CD4-positive, alpha-beta memory T cell (primary cell): Measurements from ENCODE around the gene JARID2. TPM values are rescaled to one million over a fixed set of nuclear protein-coding genes. Genes with fewer than 3 reads are reported as not detected.

Experiments used
- CTCF ChIA-PET: fragments of 350-600 bp; sonication (Branson Sonifier 250); formaldehyde crosslinking; loops from one replicate; lab custom pipeline; 2021; ENCODE audit warnings: inconsistent platforms; ENCODE audit not compliant: partially characterized antibody; lab: Charles Lee
- POLR2A ChIA-PET: fragments of 350-600 bp; sonication (Branson Sonifier 250); formaldehyde crosslinking; loops from one replicate; lab custom pipeline; 2021; ENCODE audit not compliant: partially characterized antibody; lab: Charles Lee
- DNase-seq, 5 donors: peaks; one replicate each; pipeline versions ENCODE4 v3.0.0 to v3.0.0-alpha.2; 2020 to 2022; ENCODE audit warnings: mixed read lengths in 1 of 5
- H3K27ac ChIP-seq: one replicate; pipeline ENCODE4 v1.7.0; 2013; ENCODE audit warnings: low read depth, low read length
- H3K27me3 ChIP-seq: 2 replicates; pipeline ENCODE4 v1.7.0; 2013; ENCODE audit warnings: mild to moderate bottlenecking, low read length, moderate library complexity; ENCODE audit not compliant: insufficient read depth
- H3K36me3 ChIP-seq: 2 replicates; pipeline ENCODE4 v1.7.0; 2013; ENCODE audit warnings: mild to moderate bottlenecking, low read length, moderate library complexity; ENCODE audit not compliant: insufficient read depth
- H3K4me1 ChIP-seq: 2 replicates; pipeline ENCODE4 v1.7.0; 2013; ENCODE audit warnings: mild to moderate bottlenecking, low read length, moderate library complexity; ENCODE audit not compliant: insufficient read depth
- H3K4me3 ChIP-seq, 2 donors: one replicate each; pipeline ENCODE4 v1.7.0; 2013; ENCODE audit warnings: low read length in 2 of 2, mild to moderate bottlenecking in 1 of 2
- H3K9me3 ChIP-seq, 2 donors: one replicate each; pipeline ENCODE4 v1.7.0; 2013; ENCODE audit warnings: low read length in 2 of 2, control low read depth in 1 of 2; ENCODE audit not compliant: control insufficient read depth in 1 of 2
- H3K27ac Mint-ChIP-seq, 7 donors: one replicate each; pipeline ENCODE4 v1.8.0; 2020 to 2021; ENCODE audit warnings: mixed read lengths in 7 of 7, mild to moderate bottlenecking in 6 of 7, inconsistent platforms in 3 of 7, moderate library complexity in 3 of 7
- H3K27me3 Mint-ChIP-seq, 2 donors: one replicate each; pipeline ENCODE4 v1.8.0; 2020 to 2021; ENCODE audit warnings: mixed read lengths in 2 of 2
- H3K36me3 Mint-ChIP-seq, 2 donors: one replicate each; pipeline ENCODE4 v1.8.0; 2020 to 2021; ENCODE audit warnings: mixed read lengths in 2 of 2, inconsistent platforms in 1 of 2, mild to moderate bottlenecking in 1 of 2
- H3K4me1 Mint-ChIP-seq, 4 donors: one replicate each; pipeline ENCODE4 v1.8.0; 2020 to 2021; ENCODE audit warnings: mixed read lengths in 4 of 4, mild to moderate bottlenecking in 1 of 4
- H3K4me3 Mint-ChIP-seq, 8 donors: one replicate each; pipeline ENCODE4 v1.8.0; 2020 to 2021; ENCODE audit warnings: mixed read lengths in 8 of 8, mild to moderate bottlenecking in 7 of 8, moderate library complexity in 6 of 8, inconsistent platforms in 3 of 8
- H3K9me3 Mint-ChIP-seq, 8 donors: one replicate each; pipeline ENCODE4 v1.8.0; 2020 to 2021; ENCODE audit warnings: mixed read lengths in 8 of 8, mild to moderate bottlenecking in 5 of 8, inconsistent platforms in 3 of 8, moderate library complexity in 1 of 8
- intact Hi-C: fragments of 100-400 bp; cut with micrococcal nuclease; formaldehyde crosslinking; loops from one replicate; pipeline ENCODE4 v1.15.1; 2023
- polyA plus RNA-seq, 2 donors: library from polyadenylated mRNA; unstranded; fragments of 300-500 nt; fragmentation: Illumina TruSeq; gene quantifications; one replicate each; pipeline ENCODE4 v1.2.3, GENCODE V29; 2021
- total RNA-seq, 2 experiments: library from RNA; stranded (reverse); gene quantifications; one replicate each; pipeline ENCODE4 v1.2.3, GENCODE V29; 2021

Gene JARID2
- total and polyA plus RNA-seq, 4 experiments from 2014 or later, result 2.4 to 21.6 (median 16.0) TPM

DNA sequence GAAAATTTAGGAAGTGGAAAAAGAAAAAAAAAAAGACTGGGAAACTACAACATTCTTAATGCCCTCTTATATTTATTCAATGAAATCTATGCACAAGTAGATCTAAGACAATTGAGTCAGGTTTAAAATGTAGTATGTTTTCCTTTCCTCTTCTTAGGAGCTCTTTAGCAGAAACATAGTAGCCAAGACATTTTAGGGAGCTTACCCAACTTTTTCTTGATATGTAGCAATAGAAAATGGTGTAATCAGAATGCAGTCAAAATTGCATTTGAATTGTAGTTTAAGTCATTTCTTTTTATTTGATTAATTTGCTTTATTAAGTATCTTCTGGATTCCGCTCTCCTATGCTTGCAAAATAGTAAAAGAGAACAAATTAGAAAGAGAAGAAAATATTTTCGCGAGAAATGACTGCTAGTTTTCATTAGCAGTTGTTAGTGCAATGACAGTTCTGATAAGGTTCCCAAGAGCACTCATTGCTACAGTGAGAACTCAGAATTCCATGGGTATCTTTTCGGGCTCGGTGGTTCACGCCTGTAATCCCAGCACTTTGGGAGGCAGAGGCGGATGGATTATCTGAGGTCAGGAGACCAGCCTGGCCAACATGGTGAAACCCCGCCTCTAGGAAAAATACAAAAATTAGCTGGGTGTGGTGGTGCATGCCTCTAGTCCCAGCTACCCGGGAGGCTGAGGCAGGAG, 52.2 kb downstream of the JARID2 start:
- Mint-ChIP-seq H3K36me3 (peaks cover 0 to 16% of the 10 kb centered on the region in 2 donors), H3K4me1 (peaks cover 53 to 82% (median 67%) of the 10 kb centered on the region in 4 donors), H3K9me3 (peaks cover 0 to 2% (median 0%) of the 10 kb centered on the region in 8 donors), H3K27ac (peak overlapping the region in 4 of 7 donors; percentile 6 to 48 (median 13)), H3K4me3 (peak overlapping the region in 2 of 8 donors; percentile 4 to 24), H3K27me3 (no peaks in the 10 kb centered on the region)
- intact Hi-C loops, result no loop called here
- Histone ChIP-seq H3K27me3 (no peaks in the 10 kb centered on the region), H3K36me3 (no peaks in the 10 kb centered on the region), H3K27ac (no peak overlapping the region), H3K4me3 (no peak overlapping the region), H3K4me1 (peaks cover 70% of the 10 kb centered on the region), H3K9me3 (no peaks in the 10 kb centered on the region)
- POLR2A ChIA-PET, result no interaction called here
- CTCF ChIA-PET, result interaction anchor here (1.1 kb wide), 1 partner anchor 10 kb away, joined by 3 read pairs; no protein-coding TSS in a partner anchor
- no peak for DNase-seq

DNA sequence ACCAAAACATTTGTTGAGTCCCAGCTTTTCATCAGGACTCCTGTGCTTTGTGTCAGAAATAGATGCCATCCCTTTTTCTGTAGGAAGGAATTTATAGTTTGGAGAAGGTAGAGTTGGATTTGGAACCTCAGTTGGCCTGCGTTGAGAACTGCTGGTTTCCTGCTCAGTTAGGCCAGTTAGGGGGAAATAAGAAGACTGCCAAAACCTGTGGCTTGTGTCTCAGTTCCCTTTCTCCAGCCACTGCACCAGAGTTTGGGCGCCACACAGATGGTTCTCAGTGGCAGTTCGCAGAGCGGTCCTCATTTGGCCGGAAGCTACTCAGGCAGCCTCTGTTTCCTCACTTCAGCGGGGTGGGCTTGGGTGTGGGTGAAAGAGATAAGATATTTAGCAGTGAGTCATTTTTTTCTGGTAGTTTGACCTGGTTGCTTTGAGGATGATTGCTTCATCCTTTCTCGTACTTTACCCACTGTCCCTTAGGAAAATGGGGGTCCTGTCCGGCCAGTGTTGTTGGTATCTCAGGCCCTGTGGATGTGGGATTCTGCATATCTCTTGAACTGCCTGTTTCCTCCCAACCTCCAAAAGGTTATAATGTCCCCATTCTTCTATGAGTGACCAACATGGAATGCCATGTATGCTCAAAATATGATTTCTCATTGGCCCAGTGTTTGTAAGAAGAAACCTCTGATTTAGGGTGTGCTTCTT, 53.7 kb downstream of the JARID2 start:
- Mint-ChIP-seq H3K4me1 (peaks cover 54 to 81% (median 68%) of the 10 kb centered on the region in 4 donors), H3K9me3 (peaks cover 0 to 1% (median 0%) of the 10 kb centered on the region in 8 donors), H3K36me3 (peaks cover 0 to 11% of the 10 kb centered on the region in 2 donors), H3K27ac (peak overlapping the region in 6 of 7 donors; percentile 7 to 68 (median 62)), H3K4me3 (peak overlapping the region in 7 of 8 donors; percentile 1 to 66 (median 44)), H3K27me3 (no peaks in the 10 kb centered on the region)
- ChIA-PET CTCF (no interaction called here), POLR2A (interaction anchor here (1.2 kb wide), 1 partner anchor 846 kb away, joined by 3 read pairs; no protein-coding TSS in a partner anchor)
- H3K27me3 ChIP-seq, result no peaks in the 10 kb centered on the region
- intact Hi-C loops, result loop anchor here (10.0 kb wide), 1 partner anchor 55 kb away; the partner anchor contains the start of gene JARID2
- DNase-seq, result peak in 1 of 5 donors; percentile 49
- H3K27ac ChIP-seq, result no peak overlapping the region
- H3K36me3 ChIP-seq, result no peaks in the 10 kb centered on the region
- H3K9me3 ChIP-seq, result no peaks in the 10 kb centered on the region
- H3K4me3 ChIP-seq, result no peak overlapping the region
- peaks cover 75% of the 10 kb centered on the region for H3K4me1 ChIP-seq

DNA sequence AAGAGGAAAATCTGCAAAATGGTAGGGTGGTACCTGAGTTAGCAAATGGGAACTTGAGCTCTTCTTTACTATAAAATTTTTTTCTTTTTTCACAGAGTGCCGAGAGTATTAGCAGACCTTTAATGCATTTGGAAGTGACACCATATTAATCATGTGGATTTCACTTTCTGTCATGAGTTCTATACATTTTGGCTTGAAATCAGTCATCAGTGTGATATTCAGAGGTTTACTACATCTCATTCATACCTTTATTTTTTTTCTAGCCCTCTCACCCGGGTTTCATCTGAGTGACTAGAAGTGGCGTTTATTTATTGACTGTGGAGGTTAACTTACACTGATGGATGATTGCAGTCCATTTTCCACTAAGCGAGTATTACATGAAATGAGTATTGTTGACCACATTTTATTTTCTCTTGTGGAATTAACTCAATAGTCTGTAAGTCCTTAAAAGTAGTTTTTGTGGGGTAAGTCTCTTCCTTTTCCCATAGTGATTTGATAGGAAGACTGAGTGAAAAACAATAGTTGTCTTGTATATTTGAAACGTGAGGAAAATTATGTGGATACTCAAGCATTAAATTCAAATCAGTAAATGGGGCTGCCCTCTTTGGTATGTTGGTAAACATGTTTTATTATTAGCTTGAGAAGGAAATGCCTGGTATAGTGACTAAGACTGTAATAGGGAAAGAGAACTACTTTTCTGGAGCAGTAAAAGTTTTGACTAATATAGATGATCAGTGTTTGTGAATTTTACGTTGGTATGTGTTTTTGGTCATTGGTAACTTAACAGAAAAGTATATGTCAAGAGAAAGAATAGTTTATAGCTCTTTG, 55.5 kb downstream of the JARID2 start:
- Histone ChIP-seq H3K27ac (no peak overlapping the region), H3K4me1 (peaks cover 80% of the 10 kb centered on the region), H3K36me3 (no peaks in the 10 kb centered on the region), H3K27me3 (no peaks in the 10 kb centered on the region), H3K9me3 (no peaks in the 10 kb centered on the region), H3K4me3 (no peak overlapping the region)
- Mint-ChIP-seq H3K27me3 (no peaks in the 10 kb centered on the region), H3K4me1 (peaks cover 61 to 82% (median 73%) of the 10 kb centered on the region in 4 donors), H3K9me3 (no peaks in the 10 kb centered on the region), H3K36me3 (peaks cover 4% of the 10 kb centered on the region in 2 donors), H3K4me3 (peak overlapping the region in 2 of 8 donors; percentile 2 to 23), H3K27ac (peak overlapping the region in 2 of 7 donors; percentile 42 to 67)
- DNase-seq, result no peak
- intact Hi-C loops, result loop anchor here (10.0 kb wide), 1 partner anchor 57 kb away; the partner anchor contains the start of gene JARID2
- ChIA-PET CTCF (no interaction called here), POLR2A (no interaction called here)

DNA sequence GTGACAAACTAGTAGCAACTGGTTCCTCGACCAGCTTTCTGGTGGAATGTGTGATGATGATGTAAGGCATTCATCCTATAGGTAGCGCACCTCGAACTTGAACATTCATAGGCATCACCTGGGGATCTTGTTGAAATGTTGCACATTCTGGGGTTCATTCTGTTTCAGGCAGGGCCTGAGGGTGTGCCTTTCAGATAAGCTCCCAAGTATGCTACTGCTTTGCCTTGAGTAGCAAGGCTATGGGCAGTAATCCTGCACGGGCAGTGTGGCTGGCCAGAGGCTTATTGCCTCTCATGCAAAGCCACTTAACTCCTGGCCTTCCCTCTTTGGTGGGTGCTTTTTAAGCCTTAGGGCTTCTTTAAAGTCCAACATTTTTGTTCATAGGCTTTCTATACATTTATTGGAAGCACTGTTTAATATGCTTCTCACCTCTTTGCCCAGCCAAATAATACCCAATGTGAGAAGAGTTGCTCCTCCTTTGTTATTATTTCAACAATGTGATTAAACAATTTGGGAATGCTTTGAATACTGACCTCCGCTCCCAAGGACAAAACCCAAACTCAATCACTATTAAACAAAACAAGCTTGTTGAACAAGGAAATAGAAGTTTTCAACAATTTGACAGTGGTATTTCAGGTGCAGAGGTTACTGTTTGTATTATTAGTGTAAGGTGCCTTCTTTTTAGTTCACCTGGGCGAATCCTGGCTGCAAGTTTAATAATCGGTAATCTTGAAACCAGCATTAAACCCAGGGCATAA, 57.5 kb downstream of the JARID2 start:
- H3K9me3 Mint-ChIP-seq, result no peaks in the 10 kb centered on the region
- intact Hi-C loops, result loop anchor here (10.0 kb wide), 1 partner anchor 59 kb away; the partner anchor contains the start of gene JARID2
- H3K36me3 Mint-ChIP-seq, result peaks cover 4% of the 10 kb centered on the region in 2 donors
- no peak overlapping the region for H3K27ac ChIP-seq
- POLR2A ChIA-PET, result interaction anchor here (1.3 kb wide), 1 partner anchor 9 kb away, joined by 4 read pairs; no protein-coding TSS in a partner anchor
- no peak overlapping the region for H3K4me3 Mint-ChIP-seq
- H3K27ac Mint-ChIP-seq, result no peak overlapping the region
- H3K4me1 Mint-ChIP-seq, result peaks cover 62 to 79% (median 72%) of the 10 kb centered on the region in 4 donors
- H3K27me3 Mint-ChIP-seq, result no peaks in the 10 kb centered on the region
- no peaks in the 10 kb centered on the region for H3K36me3 ChIP-seq
- no peak overlapping the region for H3K4me3 ChIP-seq
- H3K9me3 ChIP-seq, result no peaks in the 10 kb centered on the region
- H3K4me1 ChIP-seq, result peaks cover 79% of the 10 kb centered on the region
- H3K27me3 ChIP-seq, result no peaks in the 10 kb centered on the region
- CTCF ChIA-PET, result no interaction called here
- no peak for DNase-seq

DNA sequence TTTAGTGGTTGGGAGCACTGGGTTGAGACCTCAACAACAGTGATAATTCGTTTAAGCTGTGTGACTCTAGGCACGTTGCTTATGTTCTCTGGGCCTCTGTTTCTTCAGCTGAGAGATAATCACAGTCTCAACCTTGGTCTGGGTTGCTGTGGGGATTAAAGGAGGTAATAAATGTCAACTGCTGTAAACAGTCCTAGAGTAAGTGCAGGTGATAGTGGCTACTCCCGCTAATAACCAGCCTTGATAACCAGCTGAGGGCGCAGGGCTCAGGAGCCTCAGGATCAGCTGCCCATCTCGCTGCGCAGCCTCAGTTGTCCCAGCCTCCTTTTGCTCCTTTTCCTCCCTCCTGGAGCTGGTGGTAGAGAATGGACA, 58.0 kb downstream of the JARID2 start:
- ChIA-PET POLR2A (interaction anchor here (1.3 kb wide), 1 partner anchor 9 kb away, joined by 4 read pairs; no protein-coding TSS in a partner anchor), CTCF (no interaction called here)
- H3K9me3 ChIP-seq, result no peaks in the 10 kb centered on the region
- H3K27ac ChIP-seq, result no peak overlapping the region
- H3K4me1 Mint-ChIP-seq, result peaks cover 65 to 82% (median 75%) of the 10 kb centered on the region in 4 donors
- H3K4me1 ChIP-seq, result peaks cover 81% of the 10 kb centered on the region
- H3K36me3 Mint-ChIP-seq, result peaks cover 4% of the 10 kb centered on the region in 2 donors
- no peaks in the 10 kb centered on the region for H3K9me3 Mint-ChIP-seq
- H3K27me3 ChIP-seq, result no peaks in the 10 kb centered on the region
- H3K4me3 Mint-ChIP-seq, result no peak overlapping the region
- DNase-seq, result no peak
- no peaks in the 10 kb centered on the region for H3K36me3 ChIP-seq
- H3K27ac Mint-ChIP-seq, result no peak overlapping the region
- no peaks in the 10 kb centered on the region for H3K27me3 Mint-ChIP-seq
- intact Hi-C loops, result loop anchor here (10.0 kb wide), 1 partner anchor 59 kb away; the partner anchor contains the start of gene JARID2
- H3K4me3 ChIP-seq, result no peak overlapping the region

DNA sequence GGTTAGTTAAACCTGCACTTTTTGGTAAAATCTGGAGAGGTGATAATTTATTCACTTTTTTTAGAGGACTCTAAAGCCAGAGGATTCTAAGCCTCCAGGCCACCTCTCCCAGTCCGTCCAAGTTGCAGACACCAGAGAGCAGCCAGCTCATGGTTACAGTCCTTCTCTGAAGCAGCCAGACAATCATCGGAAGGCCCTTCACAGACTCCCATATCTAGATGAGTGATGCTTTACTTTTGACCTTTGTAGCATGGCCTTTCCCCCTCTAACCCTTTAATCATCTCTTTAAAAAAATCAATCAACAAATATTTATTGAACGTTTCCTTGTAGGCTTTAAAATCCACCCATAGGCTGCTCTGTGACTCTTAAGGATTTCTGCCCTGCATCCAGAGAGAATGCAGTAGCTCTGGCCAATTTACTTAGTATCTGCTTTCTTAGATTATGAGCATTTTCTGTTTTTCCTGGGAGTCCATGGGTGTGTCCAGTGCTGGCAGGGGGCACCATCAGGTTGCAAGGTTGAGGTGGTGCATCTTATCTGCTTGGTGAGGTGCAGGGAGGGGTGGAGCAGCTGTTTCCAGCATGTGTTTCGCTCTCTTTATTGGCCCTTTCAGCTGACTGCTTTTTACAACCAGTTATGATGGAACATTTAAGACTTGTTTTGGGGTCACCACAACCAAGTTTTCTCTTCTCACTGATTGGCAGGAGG, 58.6 kb downstream of the JARID2 start:
- DNase-seq, result no peak
- H3K4me1 ChIP-seq, result peaks cover 80% of the 10 kb centered on the region
- H3K36me3 ChIP-seq, result no peaks in the 10 kb centered on the region
- H3K27ac Mint-ChIP-seq, result peak overlapping the region; percentile 15 to 82 (median 53)
- intact Hi-C loops, result loop anchor here (10.0 kb wide), 1 partner anchor 60 kb away; the partner anchor contains the start of gene JARID2
- H3K4me1 Mint-ChIP-seq, result peaks cover 65 to 82% (median 73%) of the 10 kb centered on the region in 4 donors
- no peaks in the 10 kb centered on the region for H3K9me3 Mint-ChIP-seq
- ChIA-PET CTCF (no interaction called here), POLR2A (interaction anchor here (1.3 kb wide), 1 partner anchor 8 kb away, joined by 4 read pairs; no protein-coding TSS in a partner anchor)
- H3K36me3 Mint-ChIP-seq, result peaks cover 4% of the 10 kb centered on the region in 2 donors
- H3K27ac ChIP-seq, result no peak overlapping the region
- peak overlapping the region in 5 of 8 donors; percentile 14 to 53 (median 41) for H3K4me3 Mint-ChIP-seq
- H3K4me3 ChIP-seq, result no peak overlapping the region
- H3K27me3 Mint-ChIP-seq, result no peaks in the 10 kb centered on the region
- H3K27me3 ChIP-seq, result no peaks in the 10 kb centered on the region
- no peaks in the 10 kb centered on the region for H3K9me3 ChIP-seq
